Measurements from ENCODE around the gene GNB1.

DNA sequence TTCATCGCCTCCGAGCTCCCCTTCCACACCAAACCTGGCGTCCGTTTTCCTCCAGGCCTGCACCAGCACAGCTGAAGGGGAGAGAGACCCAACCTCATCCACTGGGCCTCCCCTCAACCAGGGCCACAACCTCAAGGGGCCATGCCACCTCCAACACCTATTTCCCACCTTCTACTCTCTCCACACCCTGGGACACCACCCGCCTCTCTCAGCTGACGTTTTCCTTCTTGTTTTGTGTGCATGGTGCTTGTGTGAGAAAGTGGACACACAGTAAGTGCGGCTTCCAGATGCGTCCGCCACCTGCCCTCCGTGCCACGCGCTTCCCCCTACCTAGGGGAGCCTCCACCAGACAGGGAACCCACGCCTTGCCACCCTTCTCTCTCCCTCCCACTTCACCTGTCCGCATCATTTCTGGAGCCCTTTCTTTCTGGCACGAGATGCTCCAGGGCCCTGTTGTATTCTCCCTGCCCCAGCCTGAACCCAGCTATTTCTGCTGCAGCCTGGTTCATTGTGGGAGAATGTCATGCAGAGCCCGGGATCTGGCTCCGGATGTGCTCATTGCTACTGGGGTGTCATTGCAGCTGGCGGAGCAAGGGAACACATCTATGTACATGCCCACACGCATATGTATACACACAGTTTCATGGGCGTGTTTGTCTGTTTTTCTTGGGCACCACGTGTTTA is 1.3 kb upstream of the GNB1 start:
- no peak for TF ChIP-seq POLR2A (IDR thresholded peaks at IDR 0.05)
- TF ChIP-seq POLR2AphosphoS5 (IDR thresholded peaks at IDR 0.05), result no peak

Data from sigmoid colon (tissue), 4 donors.